HepG2 (cell line): ENCODE measurements around the gene SKIDA1. TPM values are rescaled to one million over a fixed set of nuclear protein-coding genes. Genes with fewer than 3 reads are reported as not detected.

Source experiments
- ARID5B ChIP-seq: IDR thresholded peaks from 2 replicates; pipeline ENCODE4 v1.4.0; 2020; ENCODE audit warnings: mild to moderate bottlenecking, missing genetic modification reagents
- BCL6 ChIP-seq: IDR thresholded peaks from 2 replicates; pipeline ENCODE4 v1.6.1; 2016; ENCODE audit warnings: missing genetic modification reagents, missing compliant biosample characterization
- DRAP1 ChIP-seq: IDR thresholded peaks from 2 replicates; pipeline ENCODE4 v1.6.1; 2016; ENCODE audit warnings: missing genetic modification reagents, missing compliant biosample characterization
- FOXK1 ChIP-seq: sonication (generic); formaldehyde crosslinking; IDR thresholded peaks from 2 replicates; pipeline ENCODE4 v1.4.0; 2020; ENCODE audit warnings: low read depth, missing genetic modification reagents, borderline replicate concordance
- GATA4 ChIP-seq: sonication (generic); IDR thresholded peaks from 2 replicates; pipeline ENCODE4 v1.6.1; 2016; ENCODE audit warnings: antibody characterized with exemption, low read depth, borderline replicate concordance
- GZF1 ChIP-seq: sonication (generic); formaldehyde crosslinking; IDR thresholded peaks from 2 replicates; pipeline ENCODE4 v1.5.1; 2020; ENCODE audit warnings: mild to moderate bottlenecking, missing genetic modification reagents
- HNF4G ChIP-seq, 2 experiments: sonication (generic) in 1 of 2; formaldehyde crosslinking in 1 of 2; IDR thresholded peaks; 2 replicates each; pipeline versions ENCODE4 v1.4.0 to v1.6.1; 2011 to 2020; ENCODE audit warnings: borderline replicate concordance in 2 of 2, low read depth in 2 of 2, mild to moderate bottlenecking in 2 of 2, low read length in 1 of 2, missing genetic modification reagents in 1 of 2, moderate library complexity in 1 of 2
- HOMEZ ChIP-seq: IDR thresholded peaks from 2 replicates; pipeline ENCODE4 v1.6.1; 2016; ENCODE audit warnings: low read depth
- MAF1 ChIP-seq: sonication (generic); formaldehyde crosslinking; IDR thresholded peaks from 2 replicates; pipeline ENCODE4 v1.5.0; 2020; ENCODE audit warnings: missing genetic modification reagents, borderline replicate concordance
- MNT ChIP-seq: fragments of 450-650 bp; IDR thresholded peaks from 2 replicates; pipeline ENCODE4 v1.6.1; 2016
- NFYC ChIP-seq: IDR thresholded peaks from 2 replicates; pipeline ENCODE4 v1.6.1; 2016; ENCODE audit warnings: missing genetic modification reagents, missing compliant biosample characterization
- PAF1 ChIP-seq: IDR thresholded peaks from 2 replicates; pipeline ENCODE4 v1.6.1; 2016; ENCODE audit warnings: missing genetic modification reagents, missing compliant biosample characterization
- PATZ1 ChIP-seq: sonication (generic); formaldehyde crosslinking; IDR thresholded peaks from 2 replicates; pipeline ENCODE4 v1.4.0; 2020; ENCODE audit warnings: missing genetic modification reagents
- RFX3 ChIP-seq: IDR thresholded peaks from 2 replicates; pipeline ENCODE4 v1.6.1; 2016; ENCODE audit warnings: missing biosample characterization, missing genetic modification reagents
- RFX5 ChIP-seq: IDR thresholded peaks from 2 replicates; pipeline ENCODE4 v1.6.1; 2011; ENCODE audit warnings: low read depth, low read length, improper control_type of control experiment
- TOE1 ChIP-seq: sonication (generic); formaldehyde crosslinking; IDR thresholded peaks from 2 replicates; pipeline ENCODE4 v1.4.0; 2020; ENCODE audit warnings: mild to moderate bottlenecking, missing genetic modification reagents
- ZBTB8A ChIP-seq: sonication (generic); formaldehyde crosslinking; IDR thresholded peaks from 2 replicates; pipeline ENCODE4 v1.4.0; 2020; ENCODE audit warnings: mild to moderate bottlenecking, low read depth, missing genetic modification reagents, borderline replicate concordance
- ZNF230 ChIP-seq: sonication (generic); formaldehyde crosslinking; IDR thresholded peaks from 2 replicates; pipeline ENCODE4 v1.4.0; 2020; ENCODE audit warnings: mild to moderate bottlenecking, missing genetic modification reagents
- ZNF546 ChIP-seq: sonication (generic); formaldehyde crosslinking; conservative IDR thresholded peaks from 2 replicates; pipeline ENCODE4 v1.8.1; 2023; ENCODE audit warnings: mild to moderate bottlenecking, missing genetic modification reagents
- ZNF572 ChIP-seq: sonication (generic); formaldehyde crosslinking; IDR thresholded peaks from 2 replicates; pipeline ENCODE4 v1.5.1; 2020; ENCODE audit warnings: mild to moderate bottlenecking, missing genetic modification reagents
- ZNF775 ChIP-seq: sonication (generic); formaldehyde crosslinking; IDR thresholded peaks from 2 replicates; pipeline ENCODE4 v1.4.0; 2020; ENCODE audit warnings: missing genetic modification reagents, mild to moderate bottlenecking, moderate library complexity, borderline replicate concordance
- polyA plus RNA-seq, 8 experiments: library from polyadenylated mRNA; depleted of rRNA in 3 of 8; stranded (reverse) in 7 of 8; unstranded in 1 of 8; fragments of >200 nt; fragmentation: Illumina TruSeq in 4 of 8; extraction: Trizol in 4 of 8; gene quantifications; 2 replicates each; pipeline versions ENCODE4 v1.2.1 to v1.2.3, GENCODE V29; 2011 to 2016; ENCODE audit warnings: low read depth in 4 of 8, missing spikeins in 1 of 8, mixed read lengths in 1 of 8; ENCODE audit not compliant: insufficient read depth in 1 of 8
- total RNA-seq, 5 experiments: library from RNA; depleted of rRNA; stranded (reverse); fragments of >200 nt; fragmentation: Illumina TruSeq; extraction: Trizol; gene quantifications; 2 replicates each; pipeline ENCODE4 v1.2.3, GENCODE V29; 2016; ENCODE audit warnings: low read depth in 1 of 5

Gene SKIDA1
- total and polyA plus RNA-seq, 2 of the 13 experiments (the other 11 are each of a cell fraction or from before 2014, with no cell fraction given): 0.73 to 1.5 TPM

- TF ChIP-seq ARID5B (CRISPR knock-in tag): peak; percentile 100
- peak; percentile 99 for TF ChIP-seq TOE1 (CRISPR knock-in tag)
- TF ChIP-seq GZF1 (CRISPR knock-in tag): peak; percentile 53; the same call in 1 of the 2 replicates
- peak; percentile 95; the same call in 1 of the 2 replicates for TF ChIP-seq FOXK1 (CRISPR knock-in tag)
- peak; percentile 80 for TF ChIP-seq HOMEZ
- peak; percentile 98 for TF ChIP-seq BCL6 (CRISPR knock-in tag)
- TF ChIP-seq HNF4G (IDR thresholded peaks at IDR 0.05; ENCODE audit: borderline replicate concordance, low read depth, low read length): peak; percentile 100
- peak; percentile 99 for TF ChIP-seq HNF4G (CRISPR knock-in tag; IDR thresholded peaks at IDR 0.05; ENCODE audit: borderline replicate concordance, low read depth)
- TF ChIP-seq NFYC (CRISPR knock-in tag): peak; percentile 27; the same call in 1 of the 2 replicates
- TF ChIP-seq DRAP1 (CRISPR knock-in tag): peak; percentile 82
- TF ChIP-seq ZNF775 (CRISPR knock-in tag): peak; percentile 97
- 0 out of 2 replicates have a peak, but pooled peaks have one; percentile 32 for TF ChIP-seq RFX3 (CRISPR knock-in tag)
- peak; percentile 84; the same call in 1 of the 2 replicates for TF ChIP-seq GATA4
- no peak for TF ChIP-seq PAF1 (CRISPR knock-in tag)
- TF ChIP-seq ZNF230 (CRISPR knock-in tag): peak; percentile 63; the same call in 1 of the 2 replicates
- TF ChIP-seq PATZ1 (CRISPR knock-in tag): peak; percentile 95
- TF ChIP-seq RFX5: no peak
- no peak for TF ChIP-seq MNT
- TF ChIP-seq MAF1 (CRISPR knock-in tag): no peak
- TF ChIP-seq ZNF572 (CRISPR knock-in tag): no peak
- no peak; the same call in 1 of the 2 replicates for TF ChIP-seq ZBTB8A
- no peak for TF ChIP-seq ZNF546 (CRISPR knock-in tag)
Observed at GRCh38 chr10:21505711-21506278, 19.7 kb downstream of the SKIDA1 start (continued).
